ENCODE measurements around the gene TRIM24. TPM values are rescaled to one million over a fixed set of nuclear protein-coding genes. Genes with fewer than 3 reads are reported as not detected.
"Not testable (repeated sequence)": the region's sequence is repeated elsewhere in the genome, so short reads cannot be mapped to it uniquely, and the experiment has no call there.

The TRIM24 gene
- total RNA-seq (2022) (28.5 and 29.8 TPM in 2 replicates), Bru-seq, nascent RNA (percentile 88 among the genes with signal in this experiment), BruChase-seq, experiment 1, labeled RNA remaining after a 6-hour chase (percentile 67 among the genes with signal in this experiment), BruChase-seq, experiment 2, labeled RNA remaining after a 2-hour chase (percentile 73 among the genes with signal in this experiment)
- long read RNA-seq, full-length matches to known transcripts = 8 of 16 reads
- long read RNA-seq, partial matches to known transcripts = 3 of 16 reads
- long read RNA-seq, other reads (novel, unspliced or antisense) = 5 of 16 reads

- H3K36me3 Mint-ChIP-seq (ENCODE audit: insufficient read depth, unreplicated experiment) = peaks cover 40% of the 10 kb centered on the region
- peaks cover 19% of the 10 kb centered on the region for H3K4me1 Mint-ChIP-seq (ENCODE audit: low read depth, unreplicated experiment)
- TF ChIP-seq CTCF (IDR thresholded peaks at IDR 0.05; ENCODE audit: unreplicated experiment) = no peak
- CTCF ChIA-PET = interaction anchor here (0.8 to 1.0 kb wide), 3 partner anchors 204 to 314 kb away, joined by 3 read pairs; no protein-coding TSS in a partner anchor
- no peaks in the 10 kb centered on the region for H3K27me3 Mint-ChIP-seq (ENCODE audit: unreplicated experiment)
- peak within 1 kb of the TSS; percentile 82 for H3K27ac Mint-ChIP-seq (ENCODE audit: unreplicated experiment)
- intact Hi-C loops (cut with micrococcal nuclease; ENCODE audit: unreplicated experiment) = loop anchor here (5.0 to 10.0 kb wide), 2 partner anchors 63 to 275 kb away; no protein-coding TSS in a partner anchor
- no TSS peak for BruUV-seq (replicated peaks)
- H3K4me3 Mint-ChIP-seq (ENCODE audit: low read depth, unreplicated experiment) = peak within 1 kb of the TSS; percentile 83
- peaks cover 3% of the 10 kb centered on the region for H3K9me3 Mint-ChIP-seq (ENCODE audit: low read depth, unreplicated experiment)
- DNase-seq = no peak
Measured at GRCh38 chr7:138460176-138460648, at the start of gene TRIM24. TSS of gene TRIM24 (plus strand) at chr7:138460259. CDS start at chr7:138460549, 290 bp downstream.

GRCh38 chr7:138412077-138412476 is 48.0 kb upstream of the TRIM24 start:
- CTCF ChIA-PET; H3K27me3 Mint-ChIP-seq (ENCODE audit: unreplicated experiment); BruUV-seq (replicated peaks); intact Hi-C loops (cut with micrococcal nuclease; ENCODE audit: unreplicated experiment); H3K4me3 Mint-ChIP-seq (ENCODE audit: low read depth, unreplicated experiment); H3K27ac Mint-ChIP-seq (ENCODE audit: unreplicated experiment); H3K36me3 Mint-ChIP-seq (ENCODE audit: insufficient read depth, unreplicated experiment); H3K4me1 Mint-ChIP-seq (ENCODE audit: low read depth, unreplicated experiment); H3K9me3 Mint-ChIP-seq (ENCODE audit: low read depth, unreplicated experiment); DNase-seq: not testable (repeated sequence)

GRCh38 chr7:138412921-138413320 is 47.1 kb upstream of the TRIM24 start:
- H3K36me3 Mint-ChIP-seq (ENCODE audit: insufficient read depth, unreplicated experiment); DNase-seq; CTCF ChIA-PET; H3K4me3 Mint-ChIP-seq (ENCODE audit: low read depth, unreplicated experiment); H3K27ac Mint-ChIP-seq (ENCODE audit: unreplicated experiment); H3K27me3 Mint-ChIP-seq (ENCODE audit: unreplicated experiment); intact Hi-C loops (cut with micrococcal nuclease; ENCODE audit: unreplicated experiment); H3K4me1 Mint-ChIP-seq (ENCODE audit: low read depth, unreplicated experiment); BruUV-seq (replicated peaks); H3K9me3 Mint-ChIP-seq (ENCODE audit: low read depth, unreplicated experiment): not testable (repeated sequence)

GRCh38 chr7:138417078-138417700 is 42.9 kb upstream of the TRIM24 start:
- no peaks in the 10 kb centered on the region for H3K36me3 Mint-ChIP-seq (ENCODE audit: insufficient read depth, unreplicated experiment)
- no peak overlapping the region for H3K4me3 Mint-ChIP-seq (ENCODE audit: low read depth, unreplicated experiment)
- no peaks in the 10 kb centered on the region for H3K27me3 Mint-ChIP-seq (ENCODE audit: unreplicated experiment)
- H3K4me1 Mint-ChIP-seq (ENCODE audit: low read depth, unreplicated experiment) = no peaks in the 10 kb centered on the region
- no peak overlapping the region for H3K27ac Mint-ChIP-seq (ENCODE audit: unreplicated experiment)
- intact Hi-C loops (cut with micrococcal nuclease; ENCODE audit: unreplicated experiment) = no loop called here
- H3K9me3 Mint-ChIP-seq (ENCODE audit: low read depth, unreplicated experiment) = peaks cover 2% of the 10 kb centered on the region
- CTCF ChIA-PET = interaction anchor here (1.3 kb wide), 1 partner anchor 9 kb away, joined by 3 read pairs; no protein-coding TSS in a partner anchor
- no peak for DNase-seq
- no peak for TF ChIP-seq CTCF (IDR thresholded peaks at IDR 0.05; ENCODE audit: unreplicated experiment)
- BruUV-seq (replicated peaks) = no TSS peak

- CTCF ChIA-PET = interaction anchor here (1.3 kb wide), 1 partner anchor 9 kb away, joined by 3 read pairs; no protein-coding TSS in a partner anchor
- Mint-ChIP-seq H3K4me1 (ENCODE audit: low read depth, unreplicated experiment) (no peaks in the 10 kb centered on the region), H3K27me3 (ENCODE audit: unreplicated experiment) (no peaks in the 10 kb centered on the region), H3K9me3 (ENCODE audit: low read depth, unreplicated experiment) (peaks cover 2% of the 10 kb centered on the region), H3K27ac (ENCODE audit: unreplicated experiment) (no peak overlapping the region), H3K36me3 (ENCODE audit: insufficient read depth, unreplicated experiment) (no peaks in the 10 kb centered on the region), H3K4me3 (ENCODE audit: low read depth, unreplicated experiment) (no peak overlapping the region)
- intact Hi-C loops (cut with micrococcal nuclease; ENCODE audit: unreplicated experiment) = no loop called here
- DNase-seq = no peak
- no TSS peak for BruUV-seq (replicated peaks)
- no peak for TF ChIP-seq CTCF (IDR thresholded peaks at IDR 0.05; ENCODE audit: unreplicated experiment)
Measured at GRCh38 chr7:138417764-138418163, 42.3 kb upstream of the TRIM24 start.

GRCh38 chr7:138418403-138418802 is 41.7 kb upstream of the TRIM24 start:
- H3K4me3 Mint-ChIP-seq (ENCODE audit: low read depth, unreplicated experiment); H3K27ac Mint-ChIP-seq (ENCODE audit: unreplicated experiment); H3K36me3 Mint-ChIP-seq (ENCODE audit: insufficient read depth, unreplicated experiment); BruUV-seq (replicated peaks); H3K9me3 Mint-ChIP-seq (ENCODE audit: low read depth, unreplicated experiment); CTCF ChIA-PET; intact Hi-C loops (cut with micrococcal nuclease; ENCODE audit: unreplicated experiment); H3K27me3 Mint-ChIP-seq (ENCODE audit: unreplicated experiment); H3K4me1 Mint-ChIP-seq (ENCODE audit: low read depth, unreplicated experiment); DNase-seq: not testable (repeated sequence)
